Anterior cingulate cortex (tissue), 58 donors: Measurements from ENCODE around the gene RBBP8.
"Not testable (repeated sequence)": the region's sequence is repeated elsewhere in the genome, so short reads cannot be mapped to it uniquely, and the experiment has no call there.

Experiments
- DNase-seq, 58 donors: peaks; one replicate each; lab custom pipeline; 2025; lab: John Stamatoyannopoulos, UW

RBBP8 gene

DNA sequence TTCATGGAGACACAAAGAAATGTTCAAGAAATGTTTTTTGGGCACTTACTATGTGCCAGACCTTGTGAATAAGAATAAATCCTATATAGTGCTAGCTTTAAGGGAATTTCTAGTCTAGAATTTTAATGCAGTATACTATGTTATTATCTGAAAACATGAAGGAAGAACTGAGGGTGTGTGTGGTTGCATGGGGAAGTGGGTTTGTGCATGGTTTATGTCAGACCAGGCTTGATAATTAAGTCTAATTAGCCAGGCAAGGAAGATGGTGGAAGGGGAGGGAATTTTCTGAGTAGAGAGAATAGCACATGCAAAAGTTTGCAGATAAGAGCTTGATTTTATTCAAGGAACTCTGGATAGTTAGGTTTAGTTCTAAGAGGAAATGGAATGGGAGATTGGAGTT lies 6.5 kb downstream of the RBBP8 start:
- no peak for DNase-seq

DNA sequence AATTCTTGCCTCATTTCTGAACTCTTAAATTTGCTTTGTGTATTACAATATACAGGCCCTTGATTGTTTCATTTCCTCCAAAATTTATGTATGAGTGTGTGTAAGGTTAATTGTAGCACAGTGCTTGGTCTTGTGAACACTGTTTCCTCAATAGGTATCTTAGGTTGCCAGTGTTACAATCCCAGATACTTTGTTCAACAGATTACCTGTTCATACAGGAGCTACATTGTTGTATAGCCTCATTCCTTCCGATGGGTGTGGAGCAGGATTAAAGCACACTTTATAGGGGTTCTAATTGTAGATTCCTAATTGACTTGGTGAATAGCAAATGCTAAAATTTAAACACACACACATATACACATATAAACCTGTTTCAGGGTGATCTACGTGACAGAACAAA lies 10.7 kb downstream of the RBBP8 start:
- no peak for DNase-seq

DNA sequence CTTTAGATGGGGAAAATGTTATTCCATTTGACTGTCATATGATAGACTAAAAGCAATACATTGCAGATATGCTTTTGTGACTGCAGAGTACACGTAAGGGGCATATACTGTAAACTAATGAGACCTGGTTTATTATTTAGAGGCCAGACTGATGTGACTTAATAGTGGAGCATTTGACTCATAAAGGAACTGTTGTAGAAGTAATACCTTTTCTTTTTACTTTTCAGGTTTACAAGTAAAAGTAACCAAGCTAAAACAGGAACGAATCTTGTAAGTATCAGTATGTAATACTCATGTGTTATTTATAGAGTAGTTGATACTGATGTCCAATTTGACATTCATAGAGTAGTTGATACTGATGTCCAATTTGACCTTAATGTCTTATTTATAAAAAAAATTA lies 13.1 kb downstream of the RBBP8 start:
- DNase-seq, result no peak

DNA sequence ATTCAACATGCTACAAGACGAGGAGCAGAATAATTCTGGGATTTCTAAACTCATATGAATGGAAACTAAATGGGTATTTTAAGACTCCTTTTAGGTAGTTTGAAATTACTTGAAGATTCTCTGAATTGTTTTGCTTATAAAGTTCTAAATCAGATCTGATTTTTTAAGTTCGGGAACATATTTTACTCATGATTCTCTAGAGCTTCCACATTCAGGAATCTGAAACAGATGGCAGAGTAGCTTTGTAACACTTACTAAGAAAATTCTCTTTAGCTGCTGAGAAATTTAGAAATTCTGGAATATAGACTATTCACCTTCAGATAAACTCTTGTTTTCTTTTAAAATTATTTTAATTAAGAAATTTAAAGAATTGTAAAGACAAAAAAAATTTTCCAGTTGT lies 13.7 kb downstream of the RBBP8 start:
- DNase-seq, result no peak

DNA sequence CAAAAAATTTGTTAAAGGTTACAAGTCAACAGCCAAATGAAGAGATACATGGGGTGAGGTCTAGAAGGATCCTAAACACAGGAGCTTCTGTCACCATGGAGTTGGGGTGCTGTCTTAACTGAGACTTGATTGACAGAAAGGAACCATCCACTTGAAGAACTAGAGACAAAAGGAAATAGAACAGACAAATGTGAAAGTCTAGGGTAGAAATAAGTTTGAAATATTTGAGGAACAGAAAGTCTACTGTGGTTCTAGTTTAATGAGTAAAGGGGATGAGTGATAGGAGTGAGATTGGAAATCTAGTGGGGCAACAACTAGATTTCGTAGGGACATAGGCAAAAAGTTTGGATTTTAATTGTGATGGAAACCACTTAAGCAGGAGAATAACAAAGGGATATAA lies 18.7 kb downstream of the RBBP8 start:
- no peak for DNase-seq

DNA sequence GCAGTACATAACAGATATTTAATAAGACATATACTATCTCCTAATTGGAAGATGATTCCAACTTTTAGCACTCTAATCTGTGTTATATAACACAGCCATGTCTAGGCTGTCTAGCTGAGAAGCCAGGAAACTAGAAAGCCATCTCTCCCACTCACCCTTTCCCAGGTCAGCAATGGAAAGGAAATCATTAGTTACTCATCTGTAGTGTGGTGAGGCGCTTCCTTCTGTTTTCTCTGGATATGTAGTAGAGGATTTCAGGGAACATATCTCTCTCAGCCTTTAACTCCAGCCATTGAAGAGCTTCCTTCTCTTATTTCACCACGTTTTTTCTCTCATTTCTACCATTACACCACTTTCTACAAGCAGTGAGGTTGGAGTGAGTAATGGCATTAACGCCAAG lies 19.4 kb downstream of the RBBP8 start:
- DNase-seq, result no peak

DNA sequence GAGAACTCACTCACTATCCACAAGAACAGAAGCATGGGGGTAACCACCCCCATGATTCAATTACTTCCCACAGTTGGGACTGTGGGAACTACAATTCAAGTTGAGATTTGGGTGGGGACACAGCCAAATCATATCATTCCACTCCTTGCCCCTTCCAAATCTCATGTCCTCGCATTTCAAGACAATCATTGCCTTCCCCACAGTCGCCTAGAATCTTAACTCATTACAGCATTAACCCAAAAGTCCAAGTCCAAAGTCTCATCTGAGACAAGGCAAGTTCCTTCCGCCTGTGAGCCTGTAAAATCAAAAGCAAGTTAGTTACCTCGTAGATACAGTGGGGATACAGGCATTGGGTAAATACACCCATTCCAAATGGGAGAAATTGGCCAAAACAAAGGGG lies 20.9 kb downstream of the RBBP8 start:
- DNase-seq, result not testable (repeated sequence)

DNA sequence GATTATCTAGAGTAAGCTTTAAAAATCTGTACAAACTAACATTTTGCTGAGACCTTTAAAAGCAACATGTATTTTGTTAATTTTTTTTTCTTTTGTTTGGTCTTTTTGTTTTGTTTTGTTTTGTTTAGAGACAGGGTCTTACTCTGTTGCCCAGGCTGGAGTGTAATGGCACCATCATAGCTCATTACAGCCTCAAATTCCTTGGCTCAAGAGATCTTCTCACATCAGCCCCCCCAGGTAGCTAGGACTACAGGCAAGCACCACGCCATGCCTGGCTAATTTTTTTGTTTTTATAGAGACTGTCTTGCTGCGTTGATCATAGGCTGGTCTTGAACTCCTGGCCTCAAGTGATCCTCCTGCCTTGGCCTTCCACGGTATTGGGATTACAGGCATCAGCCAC lies 23.1 kb downstream of the RBBP8 start:
- no peak for DNase-seq

DNA sequence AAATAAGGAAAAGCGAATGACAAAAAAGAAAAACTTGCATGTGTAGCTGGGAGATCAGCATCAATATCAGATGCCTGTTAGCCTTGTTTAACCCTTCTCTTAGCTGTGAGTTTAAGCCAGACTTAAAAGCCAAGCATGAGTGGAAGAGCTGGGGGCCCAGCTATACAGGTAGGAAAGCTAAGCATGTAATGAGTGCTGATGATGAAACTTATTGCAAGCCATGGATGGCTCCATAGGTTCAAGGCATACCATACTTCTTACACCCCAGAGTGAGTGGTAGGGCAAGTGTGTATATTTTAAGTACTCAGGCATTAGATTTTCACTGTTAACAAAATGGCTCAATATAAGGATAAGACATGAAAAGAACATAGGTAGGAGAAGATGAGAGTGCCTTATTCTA lies 28.0 kb downstream of the RBBP8 start:
- DNase-seq, result no peak

DNA sequence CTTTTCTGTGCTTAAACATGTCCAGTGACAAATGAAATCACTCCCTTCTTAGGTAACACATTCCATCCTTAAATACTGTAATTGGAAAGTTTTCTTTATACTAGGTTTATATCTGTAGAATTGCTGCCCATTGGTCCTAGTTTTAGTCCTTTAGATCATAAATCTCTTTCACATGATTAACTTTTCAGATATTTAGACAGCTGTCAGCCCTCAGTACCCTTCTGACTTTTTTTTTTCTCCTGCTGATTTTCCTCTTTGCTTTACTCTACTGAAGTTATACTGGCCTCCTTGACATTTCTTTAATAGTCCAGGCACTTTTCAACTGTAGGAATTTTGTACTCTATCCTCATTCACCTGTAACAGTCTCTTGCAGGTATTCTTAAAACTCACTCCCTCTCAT lies 28.9 kb downstream of the RBBP8 start:
- no peak for DNase-seq

DNA sequence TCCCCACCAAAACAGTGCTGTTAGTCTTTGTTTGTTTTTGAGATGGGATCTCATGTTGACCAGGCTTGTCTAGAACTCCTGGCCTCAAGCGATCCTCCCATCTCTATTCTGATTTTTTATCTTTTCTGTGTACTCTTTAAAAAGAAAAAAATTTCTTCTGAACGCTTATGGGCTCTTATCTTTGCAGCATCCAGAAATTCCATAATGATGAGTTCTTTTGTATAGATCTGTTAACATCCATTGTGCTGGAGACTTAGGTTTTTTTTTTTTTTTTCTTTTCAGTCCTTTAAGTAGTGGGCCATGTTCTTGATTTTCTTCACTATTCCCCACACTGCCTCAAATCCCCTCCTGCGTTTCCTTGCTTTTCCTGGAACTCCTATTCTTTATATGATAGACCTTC lies 31.0 kb downstream of the RBBP8 start:
- DNase-seq, result no peak

DNA sequence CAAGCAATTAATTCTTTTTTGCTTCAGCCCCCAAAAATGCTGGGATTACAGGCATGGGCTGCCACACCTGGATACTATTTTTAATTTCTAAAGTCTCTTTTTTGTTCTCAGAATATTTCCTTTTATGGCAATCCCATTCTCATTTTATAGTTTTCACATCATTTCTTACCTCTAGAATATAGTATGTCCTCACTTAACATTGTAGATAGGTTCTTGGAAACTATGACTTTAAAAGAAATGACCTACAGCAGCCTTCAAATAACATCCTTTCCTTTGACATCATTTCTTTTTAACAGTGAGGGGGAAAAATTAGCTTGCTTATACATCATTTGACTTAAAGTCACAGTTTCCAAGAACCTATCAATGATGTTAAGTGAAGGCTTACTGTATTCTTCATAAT lies 31.6 kb downstream of the RBBP8 start:
- no peak for DNase-seq

DNA sequence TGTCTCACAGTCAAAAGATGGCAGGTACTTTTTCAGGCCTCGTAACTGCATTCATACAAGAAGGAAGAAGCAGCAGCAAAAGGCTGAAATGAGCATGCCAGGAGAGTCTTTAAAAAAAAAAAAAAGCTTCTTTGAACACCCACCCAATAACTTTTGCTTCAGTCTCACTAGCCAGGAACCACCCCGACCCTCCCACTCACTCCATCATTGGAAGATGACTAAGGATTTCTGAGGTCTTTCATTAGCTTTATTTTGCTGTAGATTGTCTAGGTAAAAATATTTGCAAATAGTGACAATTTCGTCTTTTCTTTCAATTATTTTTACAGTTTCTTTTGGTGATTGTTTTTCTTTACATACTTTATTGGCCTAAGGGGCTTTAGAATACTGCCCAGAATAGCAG lies 37.9 kb downstream of the RBBP8 start:
- DNase-seq, result no peak

DNA sequence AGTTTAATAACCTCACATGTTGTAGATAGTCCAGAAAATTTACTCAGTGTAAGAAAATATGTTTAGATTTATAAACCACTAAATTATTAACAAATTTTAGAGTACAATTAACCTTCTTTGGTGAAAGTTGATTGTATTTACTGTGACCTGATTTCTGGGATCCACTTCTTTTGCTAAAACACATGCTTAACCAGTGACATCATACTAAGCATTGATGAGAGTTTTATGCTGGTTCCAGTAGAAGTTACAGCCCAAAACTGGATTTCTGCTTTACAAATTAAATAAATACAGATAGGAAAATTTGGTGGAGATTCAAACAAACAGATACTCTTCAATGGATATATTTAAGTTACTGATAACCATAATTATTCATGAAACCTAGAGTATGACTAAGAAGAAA lies 40.9 kb downstream of the RBBP8 start:
- DNase-seq, result no peak

DNA sequence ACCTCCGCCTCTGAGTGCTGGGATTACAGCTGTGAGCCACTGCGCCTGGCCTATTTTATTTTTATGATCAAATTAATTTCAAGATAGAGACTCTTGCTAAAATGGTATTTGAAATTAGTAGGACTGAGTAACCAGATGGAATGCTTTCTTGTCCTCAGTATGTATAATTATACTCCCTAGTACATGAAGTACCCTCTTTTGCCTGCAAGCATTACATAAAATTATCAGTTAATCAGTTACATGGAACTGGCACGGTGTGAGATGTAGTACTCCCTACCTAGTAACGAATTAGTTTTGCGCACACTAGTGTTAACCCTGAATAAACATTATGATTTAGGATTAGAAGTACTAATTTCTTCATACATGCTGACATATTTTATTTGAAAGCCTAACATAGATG lies 41.6 kb downstream of the RBBP8 start:
- DNase-seq, result no peak

DNA sequence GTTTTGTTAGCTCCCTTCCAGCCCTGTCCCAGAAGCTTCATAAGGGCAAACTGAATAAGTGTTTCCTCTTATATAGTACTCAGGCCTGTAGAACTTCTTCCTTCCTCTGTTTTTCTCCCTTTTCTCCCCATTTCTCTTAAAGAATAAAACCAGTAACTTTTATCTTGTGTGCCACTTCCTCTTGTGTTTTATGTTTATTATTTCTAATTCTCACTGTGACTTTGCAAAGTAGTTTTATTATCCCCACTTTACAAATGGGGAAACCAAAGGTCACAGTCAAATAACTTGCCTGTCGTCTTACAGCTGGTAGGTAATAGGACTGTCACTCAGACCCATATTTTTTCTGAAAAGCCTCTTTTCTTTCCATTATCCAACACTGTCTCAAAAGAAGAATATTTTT lies 42.4 kb downstream of the RBBP8 start:
- no peak for DNase-seq

DNA sequence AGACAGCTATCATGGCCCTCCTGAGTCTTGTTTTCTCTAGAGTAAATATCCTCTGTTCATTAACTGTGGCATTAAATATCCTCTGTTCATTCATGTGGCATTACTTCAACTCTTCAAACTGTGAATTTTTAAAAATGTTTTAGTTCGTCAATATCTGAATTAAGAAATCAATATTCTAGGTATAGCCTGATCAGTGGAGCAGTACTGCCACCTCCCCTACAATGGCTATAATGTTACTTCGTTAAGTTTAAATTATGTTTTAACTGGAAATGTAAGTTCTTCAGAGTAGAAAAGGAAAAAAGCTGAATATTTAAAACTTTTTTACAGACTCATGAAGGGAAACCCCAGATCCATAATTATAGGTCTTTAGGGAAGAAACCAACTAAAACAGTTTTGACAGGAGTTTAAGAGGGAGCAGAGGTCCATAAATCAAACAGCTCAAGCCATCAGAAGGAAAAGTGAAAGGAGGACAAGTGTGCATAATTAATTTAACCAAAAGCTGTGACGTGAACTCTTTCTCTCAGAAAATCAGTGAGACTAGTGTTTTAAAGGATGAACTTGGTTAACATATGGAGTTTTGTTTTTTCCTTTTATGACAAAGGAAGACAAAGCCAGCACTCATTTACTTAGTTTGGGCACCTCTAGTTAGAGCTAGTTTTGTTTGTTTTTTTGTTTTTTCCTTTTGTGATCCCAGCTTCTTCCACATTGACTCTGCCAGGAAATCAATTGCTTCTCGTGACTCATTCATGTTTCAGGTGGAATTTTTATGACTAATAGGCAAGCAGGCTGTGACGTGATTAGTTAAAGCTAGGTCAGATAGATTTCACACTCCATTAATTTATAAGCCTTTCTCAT lies 44.9 kb downstream of the RBBP8 start:
- DNase-seq, result no peak

DNA sequence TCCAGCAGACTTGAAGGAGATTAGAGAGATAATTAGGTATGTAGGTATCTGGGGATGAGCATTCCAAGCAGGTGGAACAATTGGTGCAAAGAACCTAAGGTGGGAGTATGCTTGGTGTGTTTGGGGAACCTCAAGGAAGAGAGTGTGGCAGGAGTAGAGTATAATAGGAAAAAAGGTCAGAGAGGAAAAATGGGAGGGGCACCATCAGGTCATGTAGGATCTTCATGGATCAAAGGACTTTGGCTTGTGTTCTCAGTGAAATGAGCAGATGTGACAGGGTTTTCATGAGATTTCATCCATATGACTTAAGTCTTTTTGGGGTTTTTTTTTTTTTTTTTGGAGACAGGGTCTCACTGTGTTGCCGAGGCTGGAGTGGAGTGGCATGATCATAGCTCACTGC lies 47.3 kb downstream of the RBBP8 start:
- no peak for DNase-seq

DNA sequence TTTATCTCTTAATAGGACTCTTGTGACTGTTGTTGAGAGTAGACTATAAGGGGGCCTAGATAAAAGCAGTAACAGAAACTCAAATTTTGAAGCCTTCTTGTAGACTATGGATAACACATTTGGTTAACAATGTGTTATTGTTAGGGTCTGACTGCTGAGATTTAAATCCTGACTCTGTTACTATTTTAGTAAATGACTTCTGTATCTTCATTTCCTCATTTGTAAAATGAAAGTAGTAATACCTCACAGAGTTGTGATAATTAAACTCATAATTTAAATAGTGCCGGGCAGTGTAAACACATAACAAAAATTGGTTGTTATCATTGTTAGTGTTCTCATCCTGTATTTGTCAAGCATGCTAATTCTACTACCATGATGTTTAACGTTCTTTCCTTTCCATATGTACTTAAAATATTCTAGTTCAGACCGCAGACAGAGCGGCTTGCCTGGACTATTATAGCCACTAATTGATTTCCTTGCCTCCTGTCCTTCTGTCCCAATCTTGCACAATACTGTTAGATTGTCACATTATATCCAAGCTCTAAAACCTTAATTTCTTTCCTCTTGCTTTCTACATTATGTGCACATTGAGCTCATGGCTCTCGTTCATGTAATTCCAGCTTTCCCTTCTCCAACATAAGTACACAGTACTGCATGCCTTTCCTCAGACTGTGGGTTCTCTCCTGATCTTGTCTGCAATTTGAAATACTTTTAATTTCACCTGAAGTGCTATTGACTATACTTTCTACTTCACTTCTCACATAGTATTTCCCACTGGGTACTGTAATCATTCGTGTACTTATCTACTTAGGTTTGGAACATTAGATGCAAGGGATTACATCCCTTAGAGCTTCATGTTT lies 48.4 kb downstream of the RBBP8 start:
- no peak for DNase-seq

DNA sequence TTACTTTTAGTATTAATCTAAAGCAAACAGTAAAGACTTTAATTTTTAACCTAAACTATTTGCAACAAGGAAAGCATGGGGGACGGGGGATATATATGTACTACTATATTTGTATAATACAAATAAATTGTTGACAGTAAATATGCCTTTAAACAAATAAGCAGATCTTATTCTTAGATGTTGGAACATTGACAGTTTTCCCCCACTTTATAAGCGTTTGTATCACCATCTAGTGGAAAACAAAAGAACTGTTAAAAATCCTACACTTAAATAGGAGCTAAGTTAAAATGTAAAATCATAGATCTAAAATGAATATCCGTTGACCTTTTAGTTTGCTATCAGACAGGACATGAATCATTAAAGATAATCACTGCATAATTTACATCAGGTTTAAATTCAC lies 50.0 kb downstream of the RBBP8 start:
- no peak for DNase-seq

DNA sequence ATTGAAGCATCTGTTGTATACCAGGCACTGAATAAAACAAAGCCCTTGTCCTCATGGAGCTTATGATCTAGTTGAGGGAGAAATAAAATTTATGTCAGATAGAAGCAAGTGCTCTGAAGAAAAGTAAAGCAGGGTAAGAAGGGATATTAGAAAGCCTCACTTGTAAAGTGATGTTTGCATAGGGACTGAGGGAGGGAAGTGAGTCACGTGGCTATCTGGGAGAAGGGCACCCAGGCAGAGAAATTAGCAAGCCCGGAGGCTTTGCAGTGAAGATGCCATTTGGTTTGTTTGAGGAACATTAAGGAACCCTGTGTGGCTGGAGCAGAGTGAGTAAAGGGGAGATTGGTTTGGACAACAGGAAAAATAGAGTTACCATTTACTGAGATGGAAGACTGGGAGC lies 52.1 kb downstream of the RBBP8 start:
- DNase-seq, result no peak
